Osteocyte (in vitro differentiated cells): ENCODE measurements around the gene FSCN2. TPM values are rescaled to one million over a fixed set of nuclear protein-coding genes. Genes with fewer than 3 reads are reported as not detected.

Experiments used
- DNase-seq: peaks from one replicate; pipeline ENCODE4 v3.0.0; 2021; ENCODE audit warnings: mixed read lengths; ENCODE audit not compliant: unreplicated experiment; ENCODE audit errors: extremely low spot score
- H3K27ac Mint-ChIP-seq: one replicate; pipeline ENCODE4 v1.8.0; 2021; ENCODE audit warnings: mild to moderate bottlenecking, mixed read lengths; ENCODE audit not compliant: unreplicated experiment
- H3K27me3 Mint-ChIP-seq: one replicate; pipeline ENCODE4 v1.8.0; 2021; ENCODE audit warnings: mixed read lengths; ENCODE audit not compliant: unreplicated experiment
- H3K36me3 Mint-ChIP-seq: one replicate; pipeline ENCODE4 v1.8.0; 2021; ENCODE audit warnings: mixed read lengths; ENCODE audit not compliant: unreplicated experiment
- H3K4me1 Mint-ChIP-seq: one replicate; pipeline ENCODE4 v1.8.0; 2021; ENCODE audit warnings: mixed read lengths; ENCODE audit not compliant: unreplicated experiment
- H3K4me3 Mint-ChIP-seq: one replicate; pipeline ENCODE4 v1.8.0; 2021; ENCODE audit warnings: mild to moderate bottlenecking, moderate library complexity, mixed read lengths; ENCODE audit not compliant: unreplicated experiment
- H3K9me3 Mint-ChIP-seq: one replicate; pipeline ENCODE4 v1.8.0; 2021; ENCODE audit warnings: mixed read lengths; ENCODE audit not compliant: unreplicated experiment
- CTCF ChIP-seq: fragments of 200-600 bp; sonication (generic); IDR thresholded peaks from 2 replicates; pipeline ENCODE4 v1.5.0; 2021; ENCODE audit warnings: antibody characterized with exemption, mild to moderate bottlenecking, moderate library complexity
- total RNA-seq: library from RNA; stranded (reverse); gene quantifications from 2 replicates; pipeline ENCODE4 v1.2.1, GENCODE V29; 2021

Gene FSCN2
- total RNA-seq, 1 donor from 2014 or later, result 3.0 TPM

- DNase-seq, result no peak
- Mint-ChIP-seq H3K27me3 (no peaks in the 10 kb centered on the region), H3K36me3 (no peaks in the 10 kb centered on the region), H3K27ac (peak overlapping the region; percentile 92), H3K4me3 (peak overlapping the region; percentile 60), H3K9me3 (no peaks in the 10 kb centered on the region), H3K4me1 (peaks cover 36% of the 10 kb centered on the region)
- no peak for TF ChIP-seq CTCF
These were observed 38.9 kb upstream of the FSCN2 start for GRCh38 chr17:81489012-81489997.

GRCh38 chr17:81489998-81490992, 37.9 kb upstream of the FSCN2 start:
- peak overlapping the region; percentile 92 for H3K27ac Mint-ChIP-seq
- peaks cover 36% of the 10 kb centered on the region for H3K4me1 Mint-ChIP-seq
- no peaks in the 10 kb centered on the region for H3K9me3 Mint-ChIP-seq
- H3K27me3 Mint-ChIP-seq, result no peaks in the 10 kb centered on the region
- no peak overlapping the region for H3K4me3 Mint-ChIP-seq
- no peaks in the 10 kb centered on the region for H3K36me3 Mint-ChIP-seq
- TF ChIP-seq CTCF, result no peak
- no peak for DNase-seq

- H3K4me1 Mint-ChIP-seq, result peaks cover 33% of the 10 kb centered on the region
- no peaks in the 10 kb centered on the region for H3K27me3 Mint-ChIP-seq
- H3K4me3 Mint-ChIP-seq, result no peak overlapping the region
- DNase-seq, result no peak
- no peak for TF ChIP-seq CTCF
- no peaks in the 10 kb centered on the region for H3K36me3 Mint-ChIP-seq
- H3K9me3 Mint-ChIP-seq, result no peaks in the 10 kb centered on the region
- peak overlapping the region; percentile 41 for H3K27ac Mint-ChIP-seq
These were observed 37.0 kb upstream of the FSCN2 start for GRCh38 chr17:81491181-81491581.

GRCh38 chr17:81491761-81492160, 36.4 kb upstream of the FSCN2 start:
- H3K27me3 Mint-ChIP-seq, result no peaks in the 10 kb centered on the region

More at GRCh38 chr17:81491761-81492160, 36.4 kb upstream of the FSCN2 start:
- Mint-ChIP-seq H3K4me3 (no peak overlapping the region), H3K4me1 (peaks cover 32% of the 10 kb centered on the region), H3K27ac (no peak overlapping the region), H3K9me3 (no peaks in the 10 kb centered on the region), H3K36me3 (no peaks in the 10 kb centered on the region)
- TF ChIP-seq CTCF, result no peak
- no peak for DNase-seq
